Amniotic stem cell (primary cell): ENCODE data around the gene STKLD1.
A peak's percentile ranks its signal among the peaks of the same experiment; 100 is the strongest.

Experiments used
- DNase-seq: peaks from one replicate; lab custom pipeline; 2025; lab: John Stamatoyannopoulos, UW

The STKLD1 gene

GRCh38 chr9:133345596-133345995 is 30.6 kb upstream of the STKLD1 start:
- DNase-seq: no peak

DNA sequence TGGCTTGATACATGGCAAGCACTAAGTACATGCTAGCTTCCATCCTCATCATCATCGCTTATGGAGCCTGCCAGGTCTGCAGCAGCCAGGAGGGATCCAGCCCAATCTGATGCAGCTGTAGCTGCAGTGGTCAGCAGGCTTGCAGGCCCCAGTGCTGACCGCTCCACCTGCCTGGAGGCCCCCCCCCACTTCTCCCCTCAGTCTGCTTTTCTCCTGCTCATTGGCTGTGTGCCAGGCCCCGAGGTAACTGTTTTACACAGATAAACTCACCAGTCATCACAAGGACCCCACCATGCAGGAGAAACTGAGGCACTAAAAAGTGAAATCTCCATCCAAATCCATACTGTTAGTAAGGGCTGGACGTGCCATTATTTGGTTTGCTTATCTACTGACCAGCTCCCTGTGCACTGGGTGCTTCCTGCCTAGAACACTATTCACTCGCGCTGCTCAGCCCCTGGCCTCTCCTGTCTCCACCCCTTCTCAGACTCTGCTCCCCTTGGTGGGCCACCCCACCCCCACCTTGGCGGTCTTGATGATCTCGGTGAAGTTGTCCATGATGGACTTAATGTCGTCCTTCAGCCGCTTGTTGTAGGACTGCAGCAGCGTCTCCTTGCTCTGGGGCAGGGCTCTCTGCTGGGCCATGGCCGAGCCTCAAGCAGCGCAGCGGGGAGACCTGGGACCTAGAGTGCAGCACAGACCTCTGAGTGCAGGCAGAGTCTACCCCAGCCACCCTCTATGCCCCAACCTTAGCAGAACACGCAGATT is 30.0 kb upstream of the STKLD1 start:
- DNase-seq: no peak

GRCh38 chr9:133347515-133347984 is 28.6 kb upstream of the STKLD1 start:
- no peak for DNase-seq

DNA sequence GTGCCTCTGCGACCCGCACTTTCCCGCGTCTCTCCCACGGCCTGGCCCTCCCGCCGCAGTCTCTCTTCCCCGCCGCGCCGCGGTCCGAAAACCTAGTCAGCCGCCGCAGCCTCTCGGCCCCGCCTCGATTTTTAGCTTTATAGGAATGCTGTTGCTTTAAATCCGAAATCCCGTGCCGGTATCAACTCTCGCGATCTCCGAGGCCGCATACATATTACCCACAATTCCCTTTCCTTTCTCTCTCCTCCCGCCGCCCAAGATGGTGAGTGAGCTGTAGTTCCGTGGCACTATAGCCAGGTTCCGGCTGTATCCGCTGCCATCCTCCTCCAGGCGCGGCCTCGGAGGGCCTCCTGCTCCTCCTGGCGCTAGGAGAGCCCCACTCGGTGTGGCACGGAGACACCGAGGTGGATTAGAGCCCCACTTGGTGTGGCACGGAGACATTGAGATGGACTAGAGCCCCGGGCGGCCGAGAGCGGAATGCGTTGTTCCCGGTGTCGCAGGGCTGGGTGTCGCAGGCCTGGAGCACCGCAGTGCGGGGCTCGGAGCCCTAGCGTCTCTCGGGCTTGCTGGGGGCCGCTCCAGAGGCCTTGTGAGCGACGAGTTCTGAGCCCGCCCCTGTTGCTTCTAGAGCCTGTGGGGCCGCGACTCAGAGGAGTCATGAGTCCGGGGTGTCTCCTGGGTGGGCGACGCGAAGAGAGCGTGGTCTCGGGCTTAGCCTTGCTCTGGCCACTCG is 28.0 kb upstream of the STKLD1 start, which contains the start of the genes MED22 and RPL7A:
MED22 (minus strand) TSS at position 147 of the 733 bp plus-strand sequence. CDS start 1,469 bp downstream, outside the sequence.
RPL7A (plus strand) TSS at position 234 of the 733 bp plus-strand sequence; CDS start at position 260, 26 bp downstream.
- peak; percentile 92 for DNase-seq

DNA sequence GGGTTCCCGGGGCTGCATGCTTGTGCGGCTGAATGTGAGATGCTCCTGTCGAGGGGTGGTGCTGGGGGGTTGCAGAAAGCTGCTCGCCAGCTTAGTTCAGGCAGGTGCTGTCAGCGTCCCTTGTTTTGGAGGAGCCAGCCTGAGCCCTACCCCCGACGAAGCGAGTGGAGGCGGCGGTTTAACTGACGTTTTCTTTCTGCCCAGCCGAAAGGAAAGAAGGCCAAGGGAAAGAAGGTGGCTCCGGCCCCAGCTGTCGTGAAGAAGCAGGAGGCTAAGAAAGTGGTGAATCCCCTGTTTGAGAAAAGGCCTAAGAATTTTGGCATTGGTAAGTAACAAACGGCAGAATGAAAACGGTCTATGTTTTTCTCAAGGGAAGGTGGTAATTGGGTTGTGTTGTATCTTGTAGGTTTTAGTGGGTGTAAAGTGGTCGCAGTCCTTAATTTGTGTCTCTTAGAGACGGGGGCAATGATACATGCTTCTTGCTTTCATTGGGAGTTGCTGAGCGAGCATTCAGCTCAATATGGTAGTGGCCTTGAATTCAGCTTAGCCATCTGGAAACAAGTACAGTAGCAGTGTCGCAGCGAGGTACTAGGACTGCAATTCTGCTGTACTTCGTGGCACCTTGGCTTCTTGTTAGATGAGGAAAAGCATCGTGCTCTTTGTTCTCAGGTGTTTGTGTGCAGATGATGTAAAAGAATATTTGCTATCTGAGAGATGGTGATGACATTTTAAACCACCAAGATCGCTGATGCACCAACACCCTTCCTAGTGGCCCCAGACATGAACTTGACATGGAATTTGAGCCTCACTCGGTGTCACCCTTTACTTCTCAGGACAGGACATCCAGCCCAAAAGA is 27.2 kb upstream of the STKLD1 start:
- DNase-seq: no peak

DNA sequence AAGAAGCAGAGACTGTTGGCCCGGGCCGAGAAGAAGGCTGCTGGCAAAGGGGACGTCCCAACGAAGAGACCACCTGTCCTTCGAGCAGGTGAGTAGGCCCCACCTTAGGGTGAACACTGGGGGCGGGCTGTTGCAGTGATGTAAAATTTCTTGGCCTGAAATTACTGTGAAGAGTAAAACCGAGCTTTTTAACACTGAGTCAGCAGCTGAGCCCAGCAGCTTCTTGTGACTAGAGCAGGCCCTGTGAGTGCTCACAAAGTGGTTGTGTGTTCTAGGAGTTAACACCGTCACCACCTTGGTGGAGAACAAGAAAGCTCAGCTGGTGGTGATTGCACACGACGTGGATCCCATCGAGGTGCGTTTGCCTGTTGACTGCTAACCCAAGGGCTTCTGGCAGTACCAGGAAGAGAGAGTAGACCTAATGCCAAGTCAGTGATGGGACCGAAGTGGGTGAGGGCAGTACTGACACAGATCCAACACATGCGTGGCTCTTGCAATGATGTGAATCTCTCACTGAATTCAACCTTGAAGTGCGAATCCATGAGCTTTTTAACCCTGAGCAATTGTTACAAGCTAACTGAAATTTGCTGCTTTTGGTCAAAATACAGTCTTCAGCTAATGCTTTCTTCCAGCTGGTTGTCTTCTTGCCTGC is 26.1 kb upstream of the STKLD1 start:
- DNase-seq: no peak

DNA sequence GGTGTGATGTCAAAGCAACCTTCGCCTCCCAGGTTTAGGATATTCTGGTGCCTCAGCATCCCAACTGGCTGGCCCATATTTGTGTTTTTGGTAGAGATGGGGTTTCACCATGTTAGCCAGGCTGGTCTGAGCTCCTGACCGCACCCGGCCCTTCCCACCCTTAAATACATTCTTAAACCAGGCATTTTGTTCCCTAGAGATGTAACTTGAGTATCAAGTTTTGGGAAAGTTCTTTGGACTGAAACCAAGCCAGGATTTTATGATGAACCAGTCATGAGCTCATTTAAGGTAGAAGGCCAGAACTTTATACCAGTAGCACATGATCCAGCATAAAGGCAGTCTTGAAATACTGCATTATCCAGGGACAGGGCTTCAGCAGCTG is 24.6 kb upstream of the STKLD1 start:
- no peak for DNase-seq

DNA sequence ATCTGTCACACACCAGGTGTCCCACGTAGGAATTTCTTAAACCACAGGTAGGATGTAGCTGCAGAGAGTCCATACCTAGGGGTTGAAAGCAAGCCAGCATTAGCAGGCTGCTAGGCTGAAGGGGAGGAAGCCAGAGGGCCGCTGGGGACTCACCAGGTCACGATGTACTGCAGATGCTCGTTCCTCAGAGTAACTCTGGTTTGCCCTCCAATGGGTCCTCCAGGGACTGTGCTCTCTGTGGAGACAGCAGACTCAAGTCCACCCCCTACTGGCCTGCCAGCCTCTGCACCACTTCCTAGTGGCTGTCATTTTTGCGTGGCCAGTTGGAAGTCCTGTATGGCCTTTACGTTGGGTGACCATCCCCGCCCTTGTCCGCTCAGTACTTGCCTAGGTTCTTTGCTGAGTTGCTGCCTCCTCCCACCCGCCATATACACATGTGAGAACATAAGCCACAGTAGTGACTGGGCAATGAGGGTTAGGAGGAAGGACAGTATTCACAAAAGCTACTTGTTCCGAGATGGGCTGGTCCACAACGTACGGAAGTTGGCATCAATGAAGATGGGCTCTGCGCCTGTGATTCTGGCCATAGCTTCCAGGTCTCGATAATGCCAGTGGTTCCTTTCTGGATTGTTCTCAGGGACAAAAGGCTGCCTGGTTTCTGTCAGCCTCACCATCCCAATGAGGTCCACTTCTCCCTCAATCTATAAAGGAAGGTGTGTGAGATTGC is 24.1 kb upstream of the STKLD1 start:
- no peak for DNase-seq

DNA sequence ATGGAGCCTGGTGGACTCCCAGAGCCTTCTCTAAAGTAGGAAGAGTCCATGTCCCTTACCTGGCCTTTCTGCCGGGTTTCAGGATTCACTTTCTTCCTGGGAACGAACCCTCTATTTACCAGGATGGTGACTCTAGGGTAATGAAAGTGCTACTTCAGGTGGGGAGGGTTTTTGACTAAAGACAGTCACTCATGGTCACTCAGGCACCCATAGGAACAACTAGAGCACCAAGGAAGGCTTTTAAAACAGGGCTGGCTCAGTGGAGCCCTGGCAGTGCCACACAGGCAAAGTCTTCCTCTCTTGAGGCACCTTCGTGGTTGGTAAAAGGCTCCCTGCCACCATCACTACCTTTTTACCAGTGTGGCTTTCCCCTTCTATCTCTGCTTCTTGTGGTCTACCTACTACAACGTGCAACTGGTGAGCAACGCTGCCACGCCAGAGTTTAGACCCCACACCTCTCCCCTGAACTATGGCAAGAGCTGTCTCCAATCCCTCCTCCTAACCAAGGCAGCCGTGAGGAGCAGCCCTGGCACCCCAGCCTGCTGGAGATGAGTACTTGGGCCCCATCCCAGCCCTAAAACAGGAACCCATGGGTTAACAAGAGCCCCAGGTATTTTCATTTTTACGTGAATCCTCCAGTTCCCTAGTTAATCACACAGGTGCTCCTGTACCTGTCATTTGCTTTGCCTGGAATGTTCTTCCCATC is 23.4 kb upstream of the STKLD1 start:
- DNase-seq: no peak

- DNase-seq: no peak
These were observed 22.6 kb upstream of the STKLD1 start for GRCh38 chr9:133353548-133353947.

GRCh38 chr9:133354766-133355165 is 21.4 kb upstream of the STKLD1 start:
- no peak for DNase-seq

DNA sequence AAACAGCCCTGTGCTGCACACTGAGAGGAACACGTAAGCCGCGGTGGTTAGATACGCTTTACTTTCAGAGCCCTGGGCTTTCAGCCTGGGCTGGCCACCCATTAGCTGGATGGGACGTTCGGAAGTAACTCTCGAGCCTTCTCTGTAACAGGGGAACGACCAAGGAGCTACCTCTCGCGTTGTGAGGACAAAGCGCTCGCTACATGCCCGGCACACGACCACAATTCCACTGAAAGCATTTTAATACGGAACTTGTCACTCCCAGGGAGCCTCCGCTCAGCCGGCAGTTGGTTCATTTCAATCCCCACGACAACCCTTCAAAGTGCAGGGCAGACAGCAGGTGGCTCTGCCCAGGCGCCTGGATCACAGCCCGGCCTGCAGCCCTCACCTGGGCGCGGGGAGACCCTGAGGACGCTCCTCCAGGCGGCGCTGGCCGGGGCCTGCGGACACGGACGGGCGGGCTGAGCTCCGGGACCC is 20.2 kb upstream of the STKLD1 start:
- no peak for DNase-seq

- DNase-seq: peak; percentile 79
These were observed 19.6 kb upstream of the STKLD1 start, which contains the start of the genes SURF1 and SURF2 for GRCh38 chr9:133356391-133357091. SURF1 (minus strand) TSS chr9:133356487; CDS start chr9:133356453, 34 bp downstream. SURF2 (plus strand) TSS chr9:133356550; CDS start chr9:133356593, 43 bp downstream.

DNA sequence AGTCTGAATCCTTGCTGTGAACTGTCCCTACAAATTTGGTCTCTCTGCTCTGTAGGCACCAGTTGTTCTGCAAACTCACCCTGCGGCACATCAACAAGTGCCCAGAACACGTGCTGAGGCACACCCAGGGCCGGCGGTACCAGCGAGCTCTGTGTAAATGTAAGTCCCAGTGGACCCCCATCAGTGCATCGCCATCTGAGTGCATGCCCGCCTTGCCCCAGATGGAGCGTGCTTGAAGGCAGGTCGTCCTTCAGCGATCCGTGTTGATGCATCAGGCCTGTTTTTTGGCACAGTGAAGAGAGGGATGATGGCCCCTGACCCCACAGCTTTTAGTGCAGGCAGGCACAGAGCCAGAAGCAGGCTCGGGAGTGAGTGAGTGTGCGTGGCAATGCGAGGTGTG is 18.5 kb upstream of the STKLD1 start:
- DNase-seq: no peak

DNA sequence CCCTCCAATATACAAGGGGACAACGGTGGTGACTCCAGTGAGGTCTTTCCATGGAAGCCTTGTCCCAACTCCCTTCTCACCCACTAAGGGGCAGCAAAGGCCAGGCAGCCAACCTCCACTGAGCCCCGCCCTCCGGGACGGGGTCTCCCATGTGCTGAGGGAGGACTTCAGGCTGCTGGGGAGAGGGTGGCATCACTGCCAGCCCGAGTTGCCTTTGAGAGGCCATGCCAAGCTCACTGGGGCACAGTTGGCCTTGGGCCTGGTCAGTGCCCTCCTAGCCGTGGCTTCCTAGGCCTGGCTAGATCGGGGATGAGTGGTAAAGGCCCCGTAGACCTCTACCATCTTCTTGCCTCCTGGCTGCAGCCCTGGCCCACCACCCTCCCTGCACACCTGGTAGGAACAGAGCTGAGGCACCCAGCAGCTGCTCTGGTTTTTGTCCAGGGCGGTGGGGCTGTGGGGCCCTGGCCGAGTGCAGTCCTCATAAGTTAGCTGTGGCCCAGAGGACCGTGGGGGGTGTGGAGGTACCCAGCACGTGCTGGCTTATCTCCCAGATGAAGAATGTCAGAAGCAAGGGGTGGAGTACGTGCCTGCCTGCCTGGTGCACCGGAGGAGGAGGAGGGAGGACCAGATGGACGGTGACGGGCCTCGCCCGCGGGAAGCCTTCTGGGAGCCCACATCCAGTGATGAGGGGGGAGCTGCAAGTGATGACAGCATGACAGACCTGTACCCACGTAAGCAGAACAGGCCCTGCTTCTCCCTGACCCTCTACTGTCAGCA is 16.6 kb upstream of the STKLD1 start:
- no peak for DNase-seq

DNA sequence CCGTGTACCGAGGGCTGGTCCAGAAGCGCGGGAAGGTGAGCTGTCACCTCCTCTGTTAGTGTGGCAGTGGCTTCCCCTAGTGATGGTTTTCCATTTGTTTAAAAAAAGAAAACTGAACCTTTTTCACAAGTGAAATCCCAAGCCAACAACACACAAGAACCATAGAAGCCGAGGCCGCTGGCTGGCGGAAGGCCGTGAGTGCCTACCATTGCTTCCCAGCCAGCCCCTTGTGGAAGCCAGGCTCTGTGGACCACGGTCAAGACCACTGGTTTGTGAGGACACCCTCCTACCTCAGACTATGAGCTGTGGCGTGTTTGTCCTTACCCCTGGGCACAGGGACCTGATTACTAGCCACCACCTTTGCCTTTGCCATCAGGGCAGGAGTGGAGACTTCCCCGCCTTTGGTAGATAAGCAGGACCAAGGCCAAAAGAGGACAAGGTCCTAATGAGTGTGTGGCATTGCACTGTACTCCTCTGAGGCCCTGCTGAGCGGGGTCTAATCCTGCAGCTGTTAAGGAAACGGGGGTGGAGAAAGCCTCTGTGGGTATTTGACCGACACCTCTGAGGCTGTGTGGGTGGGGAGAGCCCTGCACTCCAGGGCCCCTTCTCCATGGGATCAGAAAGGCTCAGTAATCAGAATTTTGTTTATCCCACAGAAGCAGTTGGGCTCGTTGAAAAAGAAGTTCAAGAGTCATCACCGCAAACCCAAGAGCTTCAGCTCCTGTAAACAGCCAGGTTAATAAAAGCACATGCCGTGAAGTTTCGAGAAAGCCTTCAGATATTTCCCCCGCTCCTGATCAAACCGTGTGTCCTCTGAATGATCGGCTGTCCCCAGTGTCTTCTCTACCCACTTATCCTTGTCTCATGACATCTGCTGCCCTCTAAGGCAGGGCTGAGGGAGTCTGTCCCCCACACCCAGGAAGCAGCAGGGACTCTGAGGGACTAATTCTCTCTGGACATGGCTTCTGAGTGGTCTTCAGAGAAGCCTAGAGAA is 15.5 kb upstream of the STKLD1 start:
- DNase-seq: no peak

- DNase-seq: no peak
These were observed 14.6 kb upstream of the STKLD1 start for GRCh38 chr9:133361507-133362092.
